Measurements from ENCODE around the gene NLN.
A peak's percentile ranks its signal among the peaks of the same experiment; 100 is the strongest.
"Not testable (repeated sequence)": the region's sequence is repeated elsewhere in the genome, so short reads cannot be mapped to it uniquely, and the experiment has no call there.

The NLN gene

DNA sequence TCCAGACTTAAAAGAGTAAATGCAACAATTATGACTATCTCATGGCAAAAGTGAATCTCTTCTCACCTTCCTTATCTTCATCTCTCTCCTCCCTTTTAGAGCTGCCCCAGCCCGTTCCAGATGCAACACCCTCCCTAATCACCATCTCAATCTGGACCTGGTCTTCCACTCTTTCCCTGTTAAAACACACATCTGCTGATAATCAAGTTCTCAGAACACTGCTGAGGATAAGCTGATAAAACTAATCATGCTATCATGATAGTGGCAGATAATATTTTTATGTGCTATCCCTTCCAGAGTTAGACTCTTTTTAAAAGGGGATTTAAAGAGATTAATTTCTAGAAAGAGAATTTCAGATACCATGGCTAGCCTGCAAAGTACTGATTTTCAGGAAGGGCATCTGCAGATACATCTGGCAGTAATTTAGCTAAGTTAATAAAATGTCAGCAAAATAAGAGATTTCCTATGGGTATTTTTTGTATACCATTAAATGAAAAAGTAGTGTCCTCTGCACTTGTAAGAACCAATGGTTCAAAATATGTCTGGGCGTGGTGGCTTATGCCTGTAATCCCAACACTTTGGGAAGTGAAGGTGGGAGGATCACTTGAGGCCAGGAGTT lies 17.3 kb upstream of the NLN start:
- no peak overlapping the region for H3K9ac ChIP-seq (ENCODE audit: low read depth, low read length)
- H3K27me3 ChIP-seq (ENCODE audit: insufficient read depth, low read length), result no peaks in the 10 kb centered on the region
- H3K4me1 ChIP-seq (ENCODE audit: insufficient read depth, low read length), result no peaks in the 10 kb centered on the region
- no peaks in the 10 kb centered on the region for H3K9me3 ChIP-seq (ENCODE audit: insufficient read depth, low read depth, low read length)
- no peak overlapping the region for H3K27ac ChIP-seq (ENCODE audit: low read length)
- no peak overlapping the region for H3K4me3 ChIP-seq (ENCODE audit: low read length)
- H3K36me3 ChIP-seq (ENCODE audit: insufficient read depth, low read depth, low read length), result peaks cover 23% of the 10 kb centered on the region

DNA sequence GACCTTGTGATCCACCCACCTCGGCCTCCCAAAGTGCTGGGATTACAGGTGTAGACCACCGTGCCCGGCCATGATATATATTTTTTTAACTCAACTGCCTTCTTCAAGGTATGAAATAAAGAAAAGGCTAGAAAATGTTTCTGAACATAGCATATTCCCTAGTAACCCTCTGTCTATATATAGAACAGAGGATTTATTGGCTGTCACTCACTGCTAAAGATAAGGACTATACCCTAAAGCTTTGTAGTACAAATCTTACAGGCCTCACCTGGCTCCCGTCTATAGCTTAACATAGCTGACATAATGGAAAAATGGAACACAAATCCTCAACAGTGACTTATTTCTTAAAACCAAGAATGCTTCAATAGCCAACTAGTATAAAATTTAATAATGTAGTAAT lies 14.3 kb upstream of the NLN start:
- no peaks in the 10 kb centered on the region for H3K9me3 ChIP-seq (ENCODE audit: insufficient read depth, low read depth, low read length)

DNA sequence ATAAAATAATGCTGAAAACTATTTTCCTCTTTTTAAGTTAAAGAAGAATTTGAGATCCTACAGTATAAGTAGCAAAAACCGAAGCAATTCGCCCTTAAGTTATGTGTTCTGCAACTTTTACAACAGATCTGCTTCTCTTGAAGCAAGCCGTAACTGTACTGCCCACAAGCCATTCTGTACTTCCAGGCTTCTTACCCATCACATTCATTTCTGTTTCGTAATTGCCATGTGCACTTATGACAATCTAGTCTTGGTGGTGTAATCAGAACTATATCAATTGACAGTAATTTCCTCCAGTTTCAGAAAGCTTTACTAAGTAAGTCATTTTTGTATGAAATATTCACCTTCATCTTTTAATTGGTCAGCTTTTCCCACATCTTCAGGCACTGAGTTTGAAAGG lies 13.9 kb upstream of the NLN start:
- Histone ChIP-seq H3K4me3 (ENCODE audit: low read length) (no peak overlapping the region), H3K9me3 (ENCODE audit: insufficient read depth, low read depth, low read length) (no peaks in the 10 kb centered on the region), H3K27me3 (ENCODE audit: insufficient read depth, low read length) (no peaks in the 10 kb centered on the region), H3K9ac (ENCODE audit: low read depth, low read length) (no peak overlapping the region), H3K4me1 (ENCODE audit: insufficient read depth, low read length) (no peaks in the 10 kb centered on the region), H3K36me3 (ENCODE audit: insufficient read depth, low read depth, low read length) (peaks cover 26% of the 10 kb centered on the region), H3K27ac (ENCODE audit: low read length) (no peak overlapping the region)

More for the DNA sequence above, 14.3 kb upstream of the NLN start:
- H3K27ac ChIP-seq (ENCODE audit: low read length), result no peak overlapping the region
- no peaks in the 10 kb centered on the region for H3K4me1 ChIP-seq (ENCODE audit: insufficient read depth, low read length)
- H3K36me3 ChIP-seq (ENCODE audit: insufficient read depth, low read depth, low read length), result peaks cover 28% of the 10 kb centered on the region
- no peaks in the 10 kb centered on the region for H3K27me3 ChIP-seq (ENCODE audit: insufficient read depth, low read length)
- H3K9ac ChIP-seq (ENCODE audit: low read depth, low read length), result no peak overlapping the region
- no peak overlapping the region for H3K4me3 ChIP-seq (ENCODE audit: low read length)

DNA sequence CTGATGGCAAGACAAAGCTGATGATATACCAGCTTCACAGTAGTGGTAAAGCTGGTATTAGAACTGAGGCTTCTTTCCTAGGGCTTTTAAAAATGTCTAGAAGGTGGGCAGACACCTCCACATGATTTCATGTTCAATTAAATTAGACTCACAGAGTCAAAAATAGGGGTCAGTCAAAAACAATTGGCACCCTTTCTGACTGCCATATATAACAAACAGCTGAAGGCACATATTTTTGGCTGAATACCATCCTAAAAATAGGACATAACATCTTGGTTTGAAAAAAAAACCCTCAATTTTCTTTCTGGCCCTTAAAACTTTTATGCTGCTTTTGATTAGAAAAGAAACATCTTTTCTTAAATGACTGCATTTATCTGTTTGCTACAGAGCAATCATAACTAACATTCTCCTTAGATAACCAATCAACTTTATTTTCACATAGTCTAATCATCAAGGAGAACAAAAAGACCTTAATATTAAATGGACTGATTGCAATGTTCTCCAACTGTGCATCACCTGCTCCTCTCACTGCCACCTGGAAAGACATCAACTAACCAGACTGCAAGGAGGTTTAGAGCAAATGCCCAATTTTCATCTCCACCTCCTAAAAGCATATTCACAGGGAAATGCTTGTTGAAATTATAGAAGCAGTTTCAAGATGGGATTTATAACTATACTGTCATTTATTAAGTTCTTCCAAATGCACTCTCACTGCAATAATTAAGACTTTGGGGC lies 3.3 kb upstream of the NLN start:
- Histone ChIP-seq H3K27me3 (ENCODE audit: insufficient read depth, low read length) (no peaks in the 10 kb centered on the region), H3K9ac (ENCODE audit: low read depth, low read length) (no peak overlapping the region), H3K9me3 (ENCODE audit: insufficient read depth, low read depth, low read length) (no peaks in the 10 kb centered on the region), H3K4me3 (ENCODE audit: low read length) (no peak overlapping the region), H3K4me1 (ENCODE audit: insufficient read depth, low read length) (no peaks in the 10 kb centered on the region; the same call in 1 of the 2 replicates), H3K36me3 (ENCODE audit: insufficient read depth, low read depth, low read length) (peaks cover 25% of the 10 kb centered on the region), H3K27ac (ENCODE audit: low read length) (no peak overlapping the region)

DNA sequence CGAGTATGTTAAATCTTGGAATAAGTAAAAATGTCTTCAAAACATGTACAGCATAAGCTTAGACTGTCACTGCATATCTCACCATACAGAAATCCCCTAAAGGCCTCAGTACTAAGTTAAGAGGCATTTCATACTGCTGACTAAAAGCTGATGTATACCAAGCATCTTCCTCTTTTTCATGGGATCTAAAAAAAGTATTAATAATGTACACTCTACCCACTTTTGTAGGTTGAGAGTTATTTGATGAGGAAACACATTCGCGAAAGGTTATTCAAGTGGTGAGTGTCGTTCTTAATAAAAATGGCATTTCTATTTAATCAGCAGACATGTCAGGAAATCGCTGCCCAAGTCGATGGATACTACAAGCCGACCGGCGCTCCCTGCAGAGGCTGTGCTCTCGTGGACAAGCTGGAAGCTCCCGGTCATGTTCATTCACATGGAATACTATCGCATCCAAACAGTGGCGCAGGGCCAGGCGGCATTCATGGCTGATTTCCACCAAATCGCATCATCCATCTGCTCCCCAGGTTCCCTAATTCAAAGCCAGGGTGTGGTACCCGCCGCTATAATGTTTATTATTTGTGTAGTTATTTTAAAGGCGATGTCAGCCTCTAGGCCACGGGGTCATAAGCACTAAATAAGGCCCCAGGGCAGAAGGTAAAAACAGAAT lies 820 bp upstream of the NLN start:
- Histone ChIP-seq H3K36me3 (ENCODE audit: insufficient read depth, low read depth, low read length) (peaks cover 28% of the 10 kb centered on the region), H3K4me1 (ENCODE audit: insufficient read depth, low read length) (no peaks in the 10 kb centered on the region; the same call in 1 of the 2 replicates), H3K4me3 (ENCODE audit: low read length) (peak overlapping the region; percentile 90), H3K27ac (ENCODE audit: low read length) (no peak overlapping the region), H3K9ac (ENCODE audit: low read depth, low read length) (peak overlapping the region; percentile 84), H3K9me3 (ENCODE audit: insufficient read depth, low read depth, low read length) (no peaks in the 10 kb centered on the region), H3K27me3 (ENCODE audit: insufficient read depth, low read length) (no peaks in the 10 kb centered on the region)

DNA sequence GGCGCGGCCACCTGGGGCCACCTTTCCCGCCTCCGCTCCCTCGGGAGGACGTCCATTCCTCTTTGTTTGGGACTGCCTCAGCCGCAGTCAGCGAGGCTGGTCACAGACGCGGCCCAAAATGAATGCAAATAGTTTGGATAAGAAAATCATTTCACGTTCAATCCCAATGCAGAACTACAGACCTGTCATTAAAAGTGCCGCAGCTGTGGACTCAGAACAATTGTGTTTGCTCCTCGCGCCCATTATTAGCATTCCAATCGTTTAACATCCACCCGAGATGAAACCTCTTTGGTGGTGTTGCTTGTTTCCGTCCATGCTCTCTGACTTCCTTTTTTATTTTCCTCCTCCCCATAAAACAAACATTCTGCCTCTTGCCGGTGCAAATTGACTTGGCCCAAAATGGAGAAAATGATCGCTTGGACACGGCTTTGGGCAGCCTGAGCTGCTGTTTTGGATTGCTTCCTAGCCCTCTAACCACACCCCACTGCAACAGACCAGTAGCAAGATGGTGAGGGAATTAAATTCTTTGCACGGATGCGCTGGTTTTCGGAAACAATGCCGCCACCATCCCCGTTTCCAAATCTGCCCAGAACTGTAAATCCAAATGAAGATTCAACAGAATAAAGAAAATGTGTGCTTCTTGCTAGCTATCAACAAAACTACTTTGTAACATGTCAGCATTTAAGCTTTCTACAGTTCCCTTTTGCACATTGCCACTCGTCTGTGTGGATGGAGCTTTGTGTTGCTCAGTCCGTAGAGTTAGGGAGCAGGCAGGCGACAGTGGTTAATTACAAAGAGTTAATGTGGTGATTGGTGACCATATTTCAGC lies 784 bp downstream of the NLN start:
- Histone ChIP-seq H3K27me3 (ENCODE audit: insufficient read depth, low read length) (no peaks in the 10 kb centered on the region), H3K9me3 (ENCODE audit: insufficient read depth, low read depth, low read length) (no peaks in the 10 kb centered on the region), H3K4me1 (ENCODE audit: insufficient read depth, low read length) (no peaks in the 10 kb centered on the region; the same call in 1 of the 2 replicates), H3K4me3 (ENCODE audit: low read length) (peak overlapping the region; percentile 90), H3K36me3 (ENCODE audit: insufficient read depth, low read depth, low read length) (peaks cover 18% of the 10 kb centered on the region; the same call in 1 of the 2 replicates), H3K9ac (ENCODE audit: low read depth, low read length) (peak overlapping the region; percentile 96), H3K27ac (ENCODE audit: low read length) (peak overlapping the region; percentile 68)

DNA sequence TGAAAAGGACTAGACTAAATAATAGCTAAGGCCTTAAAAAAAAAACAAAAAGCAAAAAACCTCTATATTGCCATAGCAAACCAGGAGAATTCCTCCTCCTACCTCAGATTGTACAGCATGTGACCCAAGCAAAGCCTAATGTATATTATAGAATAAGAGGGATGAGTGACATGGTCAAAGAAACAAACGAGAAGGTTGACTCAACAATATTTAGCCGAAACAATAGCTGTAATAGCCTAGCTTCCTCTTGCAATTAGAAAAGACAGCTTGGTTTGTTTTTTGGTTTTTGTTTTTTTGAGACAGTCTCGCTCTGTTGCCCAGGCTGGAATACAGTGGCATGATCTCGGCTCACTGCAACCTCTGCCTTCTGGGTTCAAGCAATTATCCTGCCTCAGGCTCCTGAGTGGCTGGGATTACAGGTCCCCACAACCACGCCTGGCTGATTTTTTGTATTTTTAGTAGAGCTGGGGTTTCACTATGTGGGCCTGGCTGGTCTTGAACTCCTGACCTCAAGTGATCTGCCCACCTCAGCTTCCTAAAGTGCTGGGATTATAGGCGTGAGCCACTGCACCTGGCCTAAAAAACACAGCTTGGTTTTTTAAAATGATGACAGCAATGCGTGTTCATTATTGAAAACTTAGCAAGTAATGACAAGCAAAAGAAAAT lies 5.6 kb downstream of the NLN start:
- Histone ChIP-seq H3K9ac (ENCODE audit: low read depth, low read length) (no peak overlapping the region), H3K27me3 (ENCODE audit: insufficient read depth, low read length) (no peaks in the 10 kb centered on the region), H3K36me3 (ENCODE audit: insufficient read depth, low read depth, low read length) (0 out of 2 replicates have a peak, but pooled peaks cover 3% of the 10 kb centered on the region), H3K4me1 (ENCODE audit: insufficient read depth, low read length) (no peaks in the 10 kb centered on the region; the same call in 1 of the 2 replicates), H3K4me3 (ENCODE audit: low read length) (no peak overlapping the region), H3K27ac (ENCODE audit: low read length) (no peak overlapping the region), H3K9me3 (ENCODE audit: insufficient read depth, low read depth, low read length) (no peaks in the 10 kb centered on the region)

DNA sequence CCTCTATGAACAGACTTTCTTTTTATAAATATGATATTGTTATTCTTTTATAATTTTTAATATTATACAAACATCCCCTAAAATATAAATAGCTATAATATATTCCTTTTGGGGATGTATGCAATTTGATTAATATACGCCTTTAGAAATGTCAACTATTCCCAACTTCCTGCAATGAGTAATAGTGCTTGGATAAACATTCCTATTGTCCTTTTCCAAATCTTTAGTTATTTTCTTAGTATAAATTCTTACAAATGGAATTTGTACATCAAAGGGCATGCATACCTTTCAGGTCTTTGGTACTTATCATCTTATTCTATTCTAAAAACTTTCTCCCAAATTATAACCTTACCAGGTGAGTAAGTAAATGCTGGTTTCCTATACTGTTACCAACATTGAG lies 6.2 kb downstream of the NLN start:
- Histone ChIP-seq H3K4me1 (ENCODE audit: insufficient read depth, low read length) (no peaks in the 10 kb centered on the region; the same call in 1 of the 2 replicates), H3K9ac (ENCODE audit: low read depth, low read length) (no peak overlapping the region), H3K36me3 (ENCODE audit: insufficient read depth, low read depth, low read length) (0 out of 2 replicates have a peak, but pooled peaks cover 3% of the 10 kb centered on the region), H3K9me3 (ENCODE audit: insufficient read depth, low read depth, low read length) (no peaks in the 10 kb centered on the region), H3K27ac (ENCODE audit: low read length) (no peak overlapping the region), H3K27me3 (ENCODE audit: insufficient read depth, low read length) (no peaks in the 10 kb centered on the region), H3K4me3 (ENCODE audit: low read length) (no peak overlapping the region)

DNA sequence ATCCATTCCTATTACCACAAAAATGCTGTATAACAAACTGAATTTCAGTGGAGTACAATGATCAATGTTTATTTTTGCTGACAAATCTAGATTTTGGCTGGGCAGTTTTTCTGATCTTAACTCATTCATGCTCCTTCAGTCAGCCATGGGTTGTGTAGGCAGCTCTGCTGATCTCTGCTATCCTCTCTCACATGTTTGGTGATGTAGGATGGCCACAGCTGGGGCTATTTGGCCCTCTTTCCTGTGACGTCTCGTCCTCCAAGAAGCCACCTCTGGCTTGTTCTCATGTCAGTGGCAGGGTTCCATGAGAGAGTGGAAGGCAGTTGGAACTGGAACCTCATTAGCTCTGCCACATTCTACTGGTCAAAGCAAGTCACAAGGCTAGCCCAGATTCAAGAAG lies 8.9 kb downstream of the NLN start:
- Histone ChIP-seq H3K4me3 (ENCODE audit: low read length) (no peak overlapping the region), H3K36me3 (ENCODE audit: insufficient read depth, low read depth, low read length) (no peaks in the 10 kb centered on the region), H3K9me3 (ENCODE audit: insufficient read depth, low read depth, low read length) (no peaks in the 10 kb centered on the region), H3K27ac (ENCODE audit: low read length) (no peak overlapping the region), H3K4me1 (ENCODE audit: insufficient read depth, low read length) (no peaks in the 10 kb centered on the region; the same call in 1 of the 2 replicates), H3K9ac (ENCODE audit: low read depth, low read length) (no peak overlapping the region), H3K27me3 (ENCODE audit: insufficient read depth, low read length) (no peaks in the 10 kb centered on the region)

DNA sequence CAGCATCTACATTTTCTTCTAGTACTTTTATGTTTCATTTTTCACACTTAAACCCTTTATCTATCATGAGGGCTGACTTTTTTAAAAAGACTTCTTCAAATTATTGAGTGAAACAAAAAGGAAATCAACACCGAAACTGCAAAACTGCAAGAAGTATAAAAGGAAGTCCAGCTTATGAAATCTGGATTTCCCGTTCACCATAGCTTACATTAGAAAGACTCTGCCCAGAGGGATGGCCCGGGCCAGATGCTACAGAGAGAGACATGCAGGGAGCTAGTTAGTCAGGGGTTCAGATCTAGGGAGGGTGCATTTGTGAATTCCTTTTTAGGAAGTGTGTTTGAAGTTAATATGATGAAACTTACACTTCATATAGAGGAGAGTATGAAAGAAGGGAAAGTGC lies 10.0 kb downstream of the NLN start:
- not testable (repeated sequence) for H3K9me3 ChIP-seq (ENCODE audit: insufficient read depth, low read depth, low read length); H3K4me1 ChIP-seq (ENCODE audit: insufficient read depth, low read length); H3K4me3 ChIP-seq (ENCODE audit: low read length); H3K36me3 ChIP-seq (ENCODE audit: insufficient read depth, low read depth, low read length); H3K27me3 ChIP-seq (ENCODE audit: insufficient read depth, low read length); H3K27ac ChIP-seq (ENCODE audit: low read length); H3K9ac ChIP-seq (ENCODE audit: low read depth, low read length)

DNA sequence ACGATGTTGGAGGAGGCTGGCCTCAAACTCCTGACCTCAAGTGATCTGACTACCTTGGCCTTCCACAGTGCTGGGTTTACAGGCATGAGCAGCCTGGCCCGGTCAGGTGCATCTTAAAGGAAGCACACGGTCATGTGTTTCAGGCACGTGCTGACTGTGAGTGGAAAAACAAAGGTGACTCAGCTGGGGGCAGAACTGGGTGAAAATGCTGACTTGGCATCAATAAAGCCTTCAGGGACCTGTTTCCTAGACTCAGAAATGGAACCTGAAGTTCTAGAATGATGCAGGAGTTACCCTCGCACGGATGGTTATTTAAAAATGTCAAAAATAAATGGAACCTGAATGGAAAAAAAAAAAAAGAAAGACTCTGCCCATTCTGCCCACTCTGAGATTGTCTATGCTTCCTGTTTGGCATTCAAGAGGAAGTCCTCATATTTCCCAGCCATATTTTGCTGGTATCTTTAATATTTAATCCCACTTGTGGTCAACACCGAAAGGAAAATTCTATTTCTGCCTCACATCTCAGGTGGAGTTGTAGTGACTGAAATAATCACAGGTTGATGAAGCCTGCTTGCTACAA lies 12.3 kb downstream of the NLN start:
- not testable (repeated sequence) for H3K4me1 ChIP-seq (ENCODE audit: insufficient read depth, low read length); H3K36me3 ChIP-seq (ENCODE audit: insufficient read depth, low read depth, low read length); H3K9ac ChIP-seq (ENCODE audit: low read depth, low read length); H3K27ac ChIP-seq (ENCODE audit: low read length); H3K9me3 ChIP-seq (ENCODE audit: insufficient read depth, low read depth, low read length); H3K4me3 ChIP-seq (ENCODE audit: low read length); H3K27me3 ChIP-seq (ENCODE audit: insufficient read depth, low read length)
